22Rv1 (cell line): Measurements from ENCODE around the gene GNAL.

Experiments used
- CTCF ChIP-seq: fragments of 450-650 bp; IDR thresholded peaks from 2 replicates; pipeline ENCODE4 v1.5.1; 2017; ENCODE audit warnings: mild to moderate bottlenecking
- ZFX ChIP-seq: fragments of 450-650 bp; IDR thresholded peaks from 2 replicates; pipeline ENCODE4 v1.6.1; 2017; ENCODE audit warnings: antibody characterized with exemption, borderline replicate concordance

DNA sequence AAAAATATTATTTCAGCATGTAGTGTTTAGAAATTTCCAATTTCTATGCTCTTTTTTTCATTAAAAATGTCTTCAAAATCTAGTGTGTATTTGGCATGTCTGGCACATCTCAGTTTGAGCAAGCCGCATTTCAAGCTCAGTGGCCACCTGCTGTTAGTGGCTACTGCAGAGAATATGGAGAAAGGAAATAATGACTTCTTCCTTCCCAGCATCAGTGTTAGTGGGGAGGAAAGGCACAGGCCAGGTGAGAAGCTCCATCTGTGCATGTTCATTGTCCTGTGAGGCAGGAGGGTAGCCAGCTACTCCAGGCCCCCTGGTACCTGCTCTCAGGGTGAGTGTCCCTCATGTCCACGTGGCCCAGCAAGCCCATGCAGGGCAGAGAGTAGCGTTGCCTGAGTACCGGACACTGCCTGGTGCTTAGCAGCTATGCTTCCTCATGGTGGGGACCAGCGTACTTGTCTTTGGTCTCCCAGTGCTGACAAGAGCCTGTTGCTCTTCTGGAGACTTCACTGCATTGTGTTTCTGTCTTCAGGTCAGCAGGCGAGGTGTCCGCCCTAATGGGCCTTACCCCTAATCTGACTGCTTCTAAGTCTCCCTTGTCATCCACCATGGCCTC, 94.8 kb downstream of the GNAL start:
- no peak for TF ChIP-seq CTCF
- TF ChIP-seq ZFX, result no peak
